GM19372 (cell line): ENCODE measurements around the gene PRKCG.

Experiments used
- ATAC-seq: cut with Tn5 transposase; IDR thresholded peaks from one replicate; pipeline ENCODE4 v1.9.1; 2021; ENCODE audit warnings: mild to moderate bottlenecking, low read depth, moderate library complexity; ENCODE audit not compliant: unreplicated experiment

The PRKCG gene

DNA sequence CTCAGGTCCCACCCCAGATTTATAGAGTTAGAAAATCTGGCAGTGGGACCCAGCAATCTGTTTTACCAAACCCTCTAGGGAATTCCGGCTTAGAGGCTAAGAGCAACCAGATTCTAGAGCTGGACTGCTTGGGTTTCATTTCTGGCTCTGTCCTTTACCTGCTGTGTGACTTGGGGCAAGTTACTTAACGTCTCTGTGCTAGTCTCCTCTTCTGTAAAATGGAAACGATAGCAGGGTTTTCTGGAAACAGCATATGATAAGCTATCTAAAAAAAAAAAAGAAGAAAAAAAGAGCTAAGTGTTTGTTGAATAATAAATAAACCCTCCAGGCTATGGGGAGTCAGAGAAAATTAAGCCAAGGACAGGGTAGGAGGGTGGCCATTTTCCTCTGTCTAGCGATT is 15.5 kb downstream of the PRKCG start:
- no peak for ATAC-seq

DNA sequence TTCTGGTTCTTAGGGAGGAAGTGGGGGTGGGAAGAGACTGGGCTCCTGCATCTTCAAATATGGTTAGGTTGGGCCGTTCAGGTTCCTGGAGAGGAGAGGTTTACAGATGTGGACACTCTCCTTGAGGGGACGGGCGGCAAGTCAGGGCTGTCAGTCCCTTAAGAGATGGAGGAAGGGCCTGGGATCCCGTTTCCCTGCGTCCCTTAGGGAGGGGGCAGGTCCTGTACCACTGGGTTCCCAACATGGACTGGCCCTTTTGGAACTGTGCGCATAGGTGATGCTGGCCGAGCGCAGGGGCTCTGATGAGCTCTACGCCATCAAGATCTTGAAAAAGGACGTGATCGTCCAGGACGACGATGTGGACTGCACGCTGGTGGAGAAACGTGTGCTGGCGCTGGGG is 16.2 kb downstream of the PRKCG start:
- no peak for ATAC-seq

DNA sequence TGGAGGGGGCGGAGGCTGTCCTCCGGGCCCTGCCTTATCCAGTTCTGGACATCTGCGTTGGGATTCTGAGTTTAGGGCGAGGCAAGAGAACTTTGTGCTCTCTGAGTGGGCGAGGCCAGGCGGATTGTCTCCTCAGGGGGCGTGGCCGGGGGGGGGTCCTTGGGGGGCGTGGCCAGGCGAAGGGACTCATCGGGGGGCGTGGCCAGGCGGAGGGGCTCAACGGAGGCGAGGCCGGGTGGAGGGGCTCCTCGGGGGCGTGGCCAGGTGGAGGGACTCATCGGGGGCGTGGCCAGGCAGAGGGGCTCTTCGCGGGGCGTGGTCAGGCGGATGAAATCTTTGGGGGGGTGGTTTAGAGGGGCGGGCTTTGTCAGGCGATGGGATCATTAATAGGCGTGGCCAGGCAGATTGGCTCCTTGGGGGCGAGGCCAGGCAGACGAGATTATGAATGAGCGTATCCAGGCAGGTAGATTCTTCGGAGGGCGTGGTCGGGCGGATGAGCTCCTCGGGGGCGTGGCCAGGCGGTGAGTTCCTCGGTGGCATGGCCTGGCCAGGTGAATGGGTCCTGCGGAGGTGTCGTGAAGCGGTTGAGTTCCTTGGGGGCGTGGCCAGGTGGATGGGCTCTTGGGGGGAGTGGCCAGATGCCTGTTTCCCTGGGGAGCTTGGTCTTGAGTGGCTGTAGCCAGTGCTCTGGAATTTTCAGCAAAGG is 16.8 kb downstream of the PRKCG start:
- ATAC-seq: no peak

DNA sequence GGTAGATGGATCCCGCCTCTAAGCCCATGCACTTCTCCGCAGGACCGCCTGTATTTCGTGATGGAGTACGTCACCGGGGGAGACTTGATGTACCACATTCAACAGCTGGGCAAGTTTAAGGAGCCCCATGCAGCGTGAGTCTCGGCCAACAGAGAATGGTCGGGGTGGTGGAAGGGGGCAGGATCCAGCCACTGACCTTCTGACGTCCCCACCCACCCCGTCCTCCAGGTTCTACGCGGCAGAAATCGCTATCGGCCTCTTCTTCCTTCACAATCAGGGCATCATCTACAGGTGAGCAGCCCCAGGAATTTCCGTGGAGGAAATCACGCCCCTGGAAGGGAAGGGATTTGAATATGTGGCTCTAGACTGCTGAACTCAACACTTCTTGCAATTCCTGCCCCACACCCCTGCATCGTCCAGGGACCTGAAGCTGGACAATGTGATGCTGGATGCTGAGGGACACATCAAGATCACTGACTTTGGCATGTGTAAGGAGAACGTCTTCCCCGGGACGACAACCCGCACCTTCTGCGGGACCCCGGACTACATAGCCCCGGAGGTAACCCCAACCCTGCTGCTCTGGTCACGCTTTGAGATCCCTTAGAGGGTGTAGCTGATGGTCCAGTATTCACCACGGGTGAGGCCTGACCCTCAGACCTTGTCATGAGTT is 18.3 kb downstream of the PRKCG start:
- no peak for ATAC-seq

DNA sequence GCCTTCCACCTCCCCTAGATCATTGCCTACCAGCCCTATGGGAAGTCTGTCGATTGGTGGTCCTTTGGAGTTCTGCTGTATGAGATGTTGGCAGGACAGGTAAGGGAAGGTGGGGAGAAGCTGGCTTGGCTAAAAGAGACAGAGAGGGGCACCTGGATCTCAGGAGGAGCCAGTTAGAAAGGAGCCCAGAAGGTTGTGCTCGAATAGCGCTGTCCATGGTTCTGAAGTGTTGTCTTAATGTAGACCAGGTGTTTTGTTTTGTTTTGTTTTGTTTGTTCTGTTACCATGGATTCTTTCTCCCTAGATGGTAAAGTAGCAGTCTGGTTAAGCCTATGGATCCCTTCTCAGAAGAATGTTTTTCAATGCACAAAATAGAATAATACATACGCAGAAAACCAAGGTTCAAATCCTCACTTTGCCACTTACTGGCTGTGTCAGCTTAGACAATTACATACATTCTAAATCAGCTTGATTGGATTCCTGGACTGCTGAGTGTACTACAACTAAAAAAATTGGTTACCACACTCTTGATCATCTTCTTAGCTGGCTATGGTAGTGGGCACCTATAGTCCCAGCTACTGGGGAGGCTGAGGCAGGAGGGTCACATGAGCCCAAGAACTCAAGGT is 21.2 kb downstream of the PRKCG start:
- ATAC-seq: no peak

DNA sequence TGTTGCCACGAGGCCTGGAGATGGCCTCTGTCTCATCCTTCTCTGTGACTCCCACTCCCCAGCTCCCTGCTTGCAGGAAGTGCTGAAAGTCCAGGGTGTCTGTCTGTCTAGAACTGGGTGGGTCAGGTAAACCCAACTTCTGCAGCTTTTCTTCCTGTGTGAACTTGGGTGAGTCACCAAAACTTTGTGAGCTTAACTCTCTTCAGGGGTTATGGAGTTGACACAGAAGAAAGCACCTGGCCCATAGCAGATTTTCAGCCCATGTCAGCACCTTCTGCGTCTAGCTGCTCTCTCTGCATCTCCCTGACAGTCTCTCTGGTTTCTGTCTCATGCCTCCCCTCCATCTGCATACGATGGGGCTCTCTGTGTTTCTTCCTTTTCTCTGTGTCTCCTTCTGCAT is 22.9 kb downstream of the PRKCG start:
- ATAC-seq: no peak

DNA sequence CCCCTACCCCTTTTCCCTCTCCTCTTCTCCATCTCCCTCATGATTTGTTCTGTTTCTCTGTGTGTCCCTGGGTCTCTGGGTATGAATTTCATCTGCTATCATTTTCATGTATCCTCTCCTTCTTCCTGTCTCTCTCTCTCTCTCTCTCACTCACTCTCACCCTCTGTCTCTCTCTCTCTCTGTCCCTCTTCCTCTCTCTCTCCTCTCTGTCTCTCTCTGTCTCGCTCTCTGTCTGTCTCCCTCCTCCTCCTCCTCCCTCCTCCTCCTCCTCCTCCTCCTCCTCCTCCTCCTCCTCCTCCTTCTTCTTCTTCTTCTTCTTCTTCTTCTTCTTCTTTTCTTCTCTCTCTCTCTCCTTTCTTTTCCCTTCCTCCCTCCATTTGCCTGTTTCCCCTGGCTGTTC is 23.8 kb downstream of the PRKCG start:
- no peak for ATAC-seq

DNA sequence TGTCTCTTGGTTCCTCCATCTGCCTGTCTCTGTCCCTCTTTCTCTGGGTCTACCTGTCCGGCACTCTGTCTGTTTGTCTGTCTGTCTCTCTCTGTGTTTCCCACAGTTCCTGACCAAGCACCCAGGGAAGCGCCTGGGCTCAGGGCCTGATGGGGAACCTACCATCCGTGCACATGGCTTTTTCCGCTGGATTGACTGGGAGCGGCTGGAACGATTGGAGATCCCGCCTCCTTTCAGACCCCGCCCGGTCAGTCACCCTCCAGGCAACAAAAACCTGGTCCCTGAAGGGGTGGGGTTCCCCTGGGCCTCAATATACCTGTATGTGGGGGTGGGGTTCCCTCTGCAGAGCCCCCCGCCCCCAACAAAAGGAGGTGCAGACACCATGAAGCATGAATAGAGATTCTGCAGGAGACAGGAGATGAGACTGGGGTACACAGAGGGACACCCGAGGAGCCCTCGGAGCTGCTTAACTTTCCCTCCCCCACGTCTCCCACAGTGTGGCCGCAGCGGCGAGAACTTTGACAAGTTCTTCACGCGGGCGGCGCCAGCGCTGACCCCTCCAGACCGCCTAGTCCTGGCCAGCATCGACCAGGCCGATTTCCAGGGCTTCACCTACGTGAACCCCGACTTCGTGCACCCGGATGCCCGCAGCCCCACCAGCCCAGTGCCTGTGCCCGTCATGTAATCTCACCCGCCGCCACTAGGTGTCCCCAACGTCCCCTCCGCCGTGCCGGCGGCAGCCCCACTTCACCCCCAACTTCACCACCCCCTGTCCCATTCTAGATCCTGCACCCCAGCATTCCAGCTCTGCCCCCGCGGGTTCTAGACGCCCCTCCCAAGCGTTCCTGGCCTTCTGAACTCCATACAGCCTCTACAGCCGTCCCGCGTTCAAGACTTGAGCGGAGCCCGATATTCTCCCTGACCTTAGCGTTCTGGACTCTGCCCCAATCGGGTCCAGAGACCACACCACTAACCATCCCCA is 24.5 kb downstream of the PRKCG start:
- no peak for ATAC-seq

DNA sequence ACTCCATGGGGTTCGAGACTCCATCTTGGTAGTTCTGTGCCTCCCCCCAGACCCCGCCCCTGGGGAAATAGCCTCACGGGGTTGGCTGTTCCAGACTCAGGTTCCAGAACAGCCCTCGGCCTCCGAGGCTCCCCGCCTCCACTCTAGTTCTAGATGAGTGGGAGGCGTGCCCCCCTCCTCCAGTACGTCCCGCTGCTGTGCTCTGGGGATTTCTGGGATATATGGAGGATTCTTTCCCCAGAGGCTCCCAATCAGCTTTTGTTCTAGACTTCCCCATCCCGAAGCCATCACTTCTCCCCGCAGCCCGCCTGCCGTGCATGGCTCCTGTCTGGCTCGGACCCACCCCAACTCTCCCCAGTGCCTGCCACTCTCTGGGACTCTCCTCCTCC is 25.2 kb downstream of the PRKCG start:
- ATAC-seq: no peak

DNA sequence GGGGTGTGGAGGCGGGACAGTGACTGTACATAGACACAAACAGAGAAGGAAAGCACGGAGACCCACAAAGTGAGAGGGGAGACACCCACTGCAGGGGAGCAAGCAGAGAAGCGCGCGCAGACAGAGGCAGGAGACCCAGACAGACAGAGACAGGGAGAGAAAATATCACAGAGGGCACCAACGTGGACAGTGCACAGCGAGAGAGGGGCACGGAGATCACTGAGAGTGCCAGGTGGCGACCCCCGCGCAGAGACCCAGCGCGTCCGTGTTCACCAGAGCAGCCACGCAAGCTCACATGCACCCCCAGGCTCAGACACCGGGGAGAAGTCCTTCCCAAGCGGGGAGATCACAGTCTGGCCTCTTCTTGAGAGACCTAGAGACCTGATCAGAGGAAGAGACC is 25.7 kb downstream of the PRKCG start:
- no peak for ATAC-seq

DNA sequence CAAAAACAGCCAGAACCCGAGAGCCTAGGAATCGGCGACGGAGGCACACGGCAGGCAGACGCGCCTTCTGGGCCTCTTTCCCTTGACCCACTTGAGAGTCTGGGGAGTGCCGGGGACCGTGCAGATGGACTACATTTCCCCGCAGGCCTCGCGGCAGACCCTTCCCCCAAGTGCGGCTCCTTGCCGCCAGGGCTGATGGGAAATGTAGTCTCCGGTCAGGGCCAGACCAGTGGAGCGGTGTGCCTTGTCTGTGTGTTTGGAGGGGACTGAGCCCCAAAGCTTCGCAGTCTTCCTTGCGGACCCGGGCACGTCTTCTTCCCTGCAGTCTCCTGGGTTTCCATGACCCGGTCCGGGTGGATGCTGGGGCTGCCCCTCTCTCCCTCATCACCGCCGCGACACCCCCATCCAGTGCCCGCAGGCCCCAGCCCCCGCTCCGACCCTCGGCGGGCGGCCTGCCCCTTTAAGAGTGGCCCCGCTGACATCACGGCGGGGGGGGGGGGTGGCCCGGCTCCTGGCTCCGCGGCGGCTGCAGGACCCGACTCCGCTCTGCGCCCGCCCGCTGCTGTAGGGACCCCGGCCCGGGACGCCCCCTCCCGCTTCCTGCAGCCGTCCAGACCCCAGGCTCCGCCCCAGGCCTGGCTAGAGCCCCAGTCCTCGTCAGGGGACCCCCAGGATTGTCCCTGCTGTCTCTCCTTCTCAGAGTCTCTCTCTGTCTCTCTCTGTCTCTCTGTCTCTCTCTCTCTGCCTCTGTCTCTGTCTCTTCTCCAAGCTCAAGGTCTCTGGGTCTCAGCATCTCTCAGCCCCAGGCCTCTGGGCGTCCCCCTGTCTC is 26.3 kb downstream of the PRKCG start:
- ATAC-seq: no peak

DNA sequence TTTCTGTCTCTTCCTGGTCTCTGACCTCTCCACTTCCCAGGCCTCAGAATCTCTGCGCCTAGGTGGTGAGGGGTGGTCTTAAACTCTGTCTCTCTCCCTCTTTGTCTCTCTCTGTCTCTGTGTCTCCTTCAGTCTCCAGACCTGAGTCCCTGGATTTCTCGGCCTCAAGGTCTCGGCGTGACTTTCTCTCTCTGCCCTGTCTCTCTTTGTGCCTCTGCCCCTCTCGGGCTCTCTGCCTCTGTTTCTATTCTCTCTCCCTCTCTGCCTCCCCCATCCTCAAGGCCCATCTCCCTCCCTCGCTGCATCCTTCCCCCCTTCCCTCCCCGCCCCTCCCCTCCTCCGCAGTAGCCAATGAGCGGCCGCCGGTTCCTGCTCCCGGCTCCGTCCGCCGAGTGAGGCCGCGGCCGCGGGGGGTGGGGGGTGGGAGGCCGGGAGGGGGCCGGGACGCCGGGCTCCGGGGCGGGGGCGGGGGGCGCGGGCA is 27.0 kb downstream of the PRKCG start, which contains the start of gene CACNG7:
CACNG7 (plus strand) TSS at position 344 of the 481 bp plus-strand sequence. CDS start 3,554 bp downstream, outside the sequence.
- ATAC-seq: no peak

DNA sequence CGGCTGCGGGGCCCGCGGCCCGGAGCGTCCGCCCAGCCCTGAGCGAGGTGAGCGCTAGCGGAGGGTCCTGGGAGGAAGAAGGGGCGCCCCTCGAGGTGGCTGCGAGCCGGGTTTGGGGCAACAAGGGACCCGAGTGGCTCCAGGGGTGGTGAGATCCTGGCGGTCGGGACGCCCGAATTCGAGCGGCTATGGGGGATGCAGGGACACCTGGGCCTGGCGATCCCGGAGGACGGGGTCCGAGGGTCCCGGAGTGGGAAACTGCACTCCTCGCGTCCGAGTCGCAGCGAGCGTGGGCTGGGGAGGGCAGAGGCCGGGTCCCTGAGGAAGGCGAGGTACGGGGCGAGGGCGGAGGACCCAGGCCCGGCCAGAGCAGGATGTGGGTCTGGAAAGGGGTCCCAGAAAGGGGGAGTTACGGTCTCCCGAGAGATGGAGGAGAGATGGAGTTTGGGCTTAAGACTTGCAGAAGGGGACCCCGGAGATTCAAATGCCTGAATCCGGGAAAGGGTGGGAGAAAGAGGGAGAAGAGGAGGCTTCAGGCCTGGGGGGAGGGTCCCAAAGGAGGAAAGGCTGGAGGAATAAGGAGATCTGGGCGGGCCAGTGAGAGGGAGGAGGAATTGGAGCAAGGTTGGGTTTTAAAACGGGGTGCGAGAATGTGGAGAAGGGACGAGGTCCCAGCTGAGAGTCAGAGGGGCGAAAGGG is 27.6 kb downstream of the PRKCG start:
- no peak for ATAC-seq

DNA sequence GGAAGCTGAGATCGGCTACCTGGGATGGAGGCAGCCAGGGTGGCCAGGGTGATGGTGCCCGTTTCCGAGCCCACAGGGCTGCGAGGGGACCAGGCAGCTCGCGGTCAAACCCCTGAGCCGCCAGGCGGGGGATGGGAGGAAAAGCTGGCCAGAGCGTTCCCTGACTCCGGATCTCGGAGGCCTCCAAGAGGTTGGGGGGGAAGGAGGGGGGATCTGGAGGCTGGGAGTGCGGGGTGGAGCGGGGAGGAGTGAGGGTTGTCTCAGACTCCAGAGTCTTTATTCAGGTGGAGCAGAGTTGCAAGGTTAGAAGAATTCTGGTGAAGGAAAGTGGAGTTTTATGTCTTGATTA is 28.1 kb downstream of the PRKCG start:
- no peak for ATAC-seq

DNA sequence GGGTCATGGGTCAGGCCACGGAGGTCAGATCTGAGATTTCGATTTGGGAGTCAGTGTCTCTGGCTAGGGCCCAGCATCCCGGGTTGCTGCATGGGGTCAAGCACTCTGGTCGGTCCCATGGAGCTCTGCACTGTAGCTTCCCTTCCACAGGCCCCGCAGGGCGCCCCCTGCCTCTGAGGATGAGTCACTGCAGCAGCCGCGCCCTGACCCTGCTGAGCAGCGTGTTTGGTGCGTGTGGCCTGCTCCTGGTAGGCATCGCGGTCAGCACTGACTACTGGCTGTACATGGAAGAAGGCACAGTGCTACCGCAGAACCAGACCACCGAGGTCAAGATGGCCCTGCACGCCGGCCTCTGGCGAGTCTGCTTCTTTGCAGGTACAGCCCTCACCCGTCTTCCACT is 30.7 kb downstream of the PRKCG start:
- no peak for ATAC-seq

DNA sequence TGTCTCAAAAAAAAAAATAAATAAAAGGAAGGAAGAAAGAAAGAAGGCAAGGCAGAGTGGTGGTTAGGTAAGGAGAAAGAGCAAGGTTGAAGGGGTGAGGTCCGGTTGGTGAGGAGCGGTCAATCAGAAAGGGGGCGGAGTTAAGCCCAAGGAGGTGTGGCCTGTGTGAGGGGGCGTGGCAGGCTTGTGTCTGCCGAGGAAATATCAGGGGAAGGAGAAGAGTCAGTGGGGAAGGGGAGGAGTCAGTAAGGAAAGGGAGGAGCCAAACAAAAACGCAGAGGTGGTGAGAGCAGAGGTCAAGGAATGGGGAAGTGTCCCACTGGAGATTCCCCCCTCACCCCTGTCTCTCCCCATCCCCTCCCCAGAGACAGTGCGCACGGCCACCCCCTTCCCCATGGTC is 33.0 kb downstream of the PRKCG start:
- ATAC-seq: no peak

DNA sequence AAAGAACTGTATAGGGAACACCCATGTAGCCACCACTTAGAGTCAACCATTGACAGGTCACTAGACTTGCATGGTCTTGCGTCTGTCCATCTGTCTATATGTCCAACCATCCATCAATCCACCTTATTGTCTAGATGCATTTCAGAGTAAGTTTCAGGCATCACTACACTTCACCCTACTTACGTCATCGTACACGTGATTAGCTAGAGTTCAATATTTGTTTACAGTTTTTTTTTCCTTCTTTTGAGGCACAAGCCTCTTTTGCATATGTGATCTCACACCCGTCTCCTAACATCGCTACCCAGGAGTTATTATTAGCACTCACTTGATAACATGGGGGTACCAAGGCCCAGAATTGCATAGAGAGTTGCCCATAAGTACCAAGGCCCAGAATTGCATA is 34.0 kb downstream of the PRKCG start:
- no peak for ATAC-seq

DNA sequence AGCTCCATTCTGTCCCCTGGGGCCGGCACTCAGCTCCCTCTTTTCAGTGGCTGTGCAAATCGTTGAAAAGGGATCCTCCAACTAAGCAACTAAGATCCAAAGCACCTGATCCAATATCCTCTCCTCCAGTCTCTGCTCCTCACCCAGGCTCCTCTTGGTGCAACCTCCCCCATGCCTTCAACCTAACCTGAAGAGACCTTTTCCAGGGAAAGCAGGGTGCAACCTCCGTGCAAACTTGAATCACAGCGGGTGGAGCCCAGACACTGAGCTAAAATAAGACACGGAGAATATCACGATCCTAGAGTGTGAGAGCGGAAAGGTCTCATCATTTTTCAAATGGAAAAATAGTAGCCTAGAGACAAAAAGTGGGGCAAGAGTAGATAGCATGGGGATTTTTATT is 35.4 kb downstream of the PRKCG start:
- no peak for ATAC-seq

DNA sequence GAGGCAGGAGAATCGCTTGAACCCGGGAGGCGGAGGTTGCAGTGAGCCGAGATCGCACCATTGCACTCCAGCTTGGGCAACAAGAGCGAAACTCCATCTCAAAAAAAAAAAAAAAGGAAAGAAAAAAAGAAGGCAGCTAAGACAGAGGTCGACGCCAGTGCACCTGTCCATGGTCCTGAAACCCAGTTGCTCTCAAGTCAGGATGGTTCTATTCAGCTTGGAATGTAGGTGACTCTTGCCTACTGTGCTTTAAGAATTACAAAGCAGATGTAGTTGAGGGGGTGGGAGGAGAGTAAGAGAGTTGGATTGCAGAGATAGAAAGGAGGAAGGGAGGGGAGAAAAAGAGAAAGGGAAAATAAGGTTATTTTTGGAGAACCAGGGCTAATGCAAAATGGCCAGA is 45.7 kb downstream of the PRKCG start:
- no peak for ATAC-seq
